ENCODE results near the gene DDIT3. TPM values are rescaled to one million over a fixed set of nuclear protein-coding genes. Genes with fewer than 3 reads are reported as not detected.
A peak's percentile ranks its signal among the peaks of the same experiment; 100 is the strongest.
"Not testable (repeated sequence)": the region's sequence is repeated elsewhere in the genome, so short reads cannot be mapped to it uniquely, and the experiment has no call there.

Gene DDIT3
- total RNA-seq, 1 experiment from 2014 or later: 61.9 TPM

DNA sequence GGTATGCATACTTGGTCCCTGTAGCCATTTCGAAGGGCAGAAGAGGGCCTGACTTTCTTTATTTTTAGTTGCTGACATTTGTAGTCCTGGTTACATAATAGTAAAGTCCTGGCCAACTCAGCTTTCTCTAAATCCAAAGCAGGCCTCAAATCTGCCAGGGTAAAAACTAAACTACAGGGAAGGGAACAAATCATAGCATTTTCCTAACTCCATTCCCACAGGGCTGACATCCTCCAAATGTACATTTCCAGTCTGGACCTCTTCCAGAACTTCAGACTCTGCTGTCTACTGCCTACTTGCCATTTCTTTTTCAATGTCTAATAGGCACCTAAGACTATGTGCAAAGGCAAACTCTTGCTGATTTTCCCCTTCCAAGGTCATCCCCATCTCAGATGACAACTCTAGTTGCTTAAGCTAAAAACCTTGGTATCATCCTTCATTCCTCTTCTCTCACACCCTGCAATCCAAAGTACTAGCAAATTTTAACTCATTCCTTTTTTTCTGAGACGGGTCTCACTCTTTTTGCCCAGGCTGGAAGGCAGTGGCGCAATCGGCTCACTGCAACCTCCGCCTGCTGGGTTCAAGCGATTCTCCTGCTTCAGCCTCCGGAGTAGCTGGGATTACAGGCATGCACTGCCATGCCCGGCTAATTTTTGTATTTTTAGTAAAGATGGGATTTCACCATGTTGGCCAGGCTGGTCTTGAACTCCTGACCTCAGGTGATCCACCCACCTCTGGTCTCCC is 2.0 kb downstream of the DDIT3 start:
- POLR2A ChIA-PET (ENCODE audit: low non-redundant PET): interaction anchor here (0.6 to 1.0 kb wide), 3 partner anchors 14 to 228 kb away, joined by 4 to 15 read pairs (median 6); partner anchors contain the start of gene TSPAN31
- H3K27ac ChIP-seq (ENCODE audit: low read depth, low read length, poor library complexity, severe bottlenecking): peak overlapping the region; percentile 97
- BruUV-seq (replicated peaks): no TSS peak
- intact Hi-C loops (cut with micrococcal nuclease; ENCODE audit: unreplicated experiment): no loop called here
- H3K27me3 ChIP-seq (replicated peaks; ENCODE audit: insufficient read depth, low read depth, low read length, poor library complexity): no peaks in the 10 kb centered on the region
- H3K4me3 ChIP-seq (ENCODE audit: low read depth, low read length, poor library complexity, severe bottlenecking): peak overlapping the region; percentile 89
- CTCF ChIA-PET: no interaction called here
- no peak for DNase-seq (ENCODE audit: low spot score)
- H3K9me3 ChIP-seq (ENCODE audit: low read depth, low read length, poor library complexity, severe bottlenecking): no peaks in the 10 kb centered on the region
- peaks cover 68% of the 10 kb centered on the region for H3K36me3 ChIP-seq (ENCODE audit: insufficient read depth, low read length, poor library complexity, severe bottlenecking)
- TF ChIP-seq, protein P1, sequence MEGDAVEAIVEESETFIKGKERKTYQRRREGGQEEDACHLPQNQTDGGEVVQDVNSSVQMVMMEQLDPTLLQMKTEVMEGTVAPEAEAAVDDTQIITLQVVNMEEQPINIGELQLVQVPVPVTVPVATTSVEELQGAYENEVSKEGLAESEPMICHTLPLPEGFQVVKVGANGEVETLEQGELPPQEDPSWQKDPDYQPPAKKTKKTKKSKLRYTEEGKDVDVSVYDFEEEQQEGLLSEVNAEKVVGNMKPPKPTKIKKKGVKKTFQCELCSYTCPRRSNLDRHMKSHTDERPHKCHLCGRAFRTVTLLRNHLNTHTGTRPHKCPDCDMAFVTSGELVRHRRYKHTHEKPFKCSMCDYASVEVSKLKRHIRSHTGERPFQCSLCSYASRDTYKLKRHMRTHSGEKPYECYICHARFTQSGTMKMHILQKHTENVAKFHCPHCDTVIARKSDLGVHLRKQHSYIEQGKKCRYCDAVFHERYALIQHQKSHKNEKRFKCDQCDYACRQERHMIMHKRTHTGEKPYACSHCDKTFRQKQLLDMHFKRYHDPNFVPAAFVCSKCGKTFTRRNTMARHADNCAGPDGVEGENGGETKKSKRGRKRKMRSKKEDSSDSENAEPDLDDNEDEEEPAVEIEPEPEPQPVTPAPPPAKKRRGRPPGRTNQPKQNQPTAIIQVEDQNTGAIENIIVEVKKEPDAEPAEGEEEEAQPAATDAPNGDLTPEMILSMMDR (conservative IDR thresholded peaks at IDR 0.05; ENCODE audit: low read depth, low read length): no peak
- TF ChIP-seq EZH2 (IDR thresholded peaks at IDR 0.05; ENCODE audit: borderline replicate concordance, low read depth, low read length, poor library complexity, severe bottlenecking): no peak
- H3K4me1 ChIP-seq (ENCODE audit: insufficient read depth, low read length, poor library complexity, severe bottlenecking): peaks cover 35% of the 10 kb centered on the region

DNA sequence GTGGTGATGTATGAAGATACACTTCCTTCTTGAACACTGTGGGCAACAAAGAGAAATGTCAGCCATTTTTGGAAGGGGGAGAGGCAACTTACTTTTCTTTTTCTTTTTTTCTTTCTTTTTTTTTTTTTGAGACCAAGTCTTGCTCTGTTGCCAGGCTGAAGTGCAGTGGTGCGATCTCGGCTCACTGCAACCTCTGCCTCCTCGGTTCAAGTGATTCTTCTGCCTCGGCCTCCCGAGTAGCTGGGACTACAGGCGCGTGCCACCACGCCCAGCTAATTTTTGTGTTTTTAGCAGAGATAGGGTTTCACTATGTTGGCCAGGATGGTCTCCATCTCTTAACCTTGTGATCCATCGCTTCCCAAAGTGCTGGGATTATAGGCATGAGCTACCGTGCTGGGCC is 2.6 kb downstream of the DDIT3 start:
- intact Hi-C loops (cut with micrococcal nuclease; ENCODE audit: unreplicated experiment); H3K4me3 ChIP-seq (ENCODE audit: low read depth, low read length, poor library complexity, severe bottlenecking); DNase-seq (ENCODE audit: low spot score); H3K27me3 ChIP-seq (replicated peaks; ENCODE audit: insufficient read depth, low read depth, low read length, poor library complexity); H3K9me3 ChIP-seq (ENCODE audit: low read depth, low read length, poor library complexity, severe bottlenecking); CTCF ChIA-PET; BruUV-seq (replicated peaks): not testable (repeated sequence)
- POLR2A ChIA-PET (ENCODE audit: low non-redundant PET): interaction anchor here (0.6 to 1.0 kb wide), 3 partner anchors 13 to 228 kb away, joined by 4 to 15 read pairs (median 6); partner anchors contain the start of gene TSPAN31
- peak overlapping the region; percentile 97 for H3K27ac ChIP-seq (ENCODE audit: low read depth, low read length, poor library complexity, severe bottlenecking)
- H3K4me1 ChIP-seq (ENCODE audit: insufficient read depth, low read length, poor library complexity, severe bottlenecking): peaks cover 34% of the 10 kb centered on the region
- H3K36me3 ChIP-seq (ENCODE audit: insufficient read depth, low read length, poor library complexity, severe bottlenecking): peaks cover 74% of the 10 kb centered on the region

DNA sequence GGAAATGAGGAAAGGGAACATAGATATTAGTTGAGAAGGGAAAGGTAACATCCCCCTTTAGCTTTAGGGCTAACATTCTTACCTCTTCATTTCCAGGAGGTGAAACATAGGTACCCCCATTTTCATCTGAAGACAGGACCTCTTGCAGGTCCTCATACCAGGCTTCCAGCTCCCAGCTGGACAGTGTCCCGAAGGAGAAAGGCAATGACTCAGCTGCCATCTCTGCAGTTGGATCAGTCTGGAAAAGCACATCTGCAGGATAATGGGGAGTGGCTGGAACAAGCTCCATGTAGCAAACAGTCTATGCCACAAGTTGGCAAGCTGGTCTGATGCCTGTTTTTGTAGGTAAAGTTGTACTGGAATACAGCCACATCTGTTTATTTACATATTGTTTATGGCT is 3.1 kb downstream of the DDIT3 start:
- no peak overlapping the region for H3K4me3 ChIP-seq (ENCODE audit: low read depth, low read length, poor library complexity, severe bottlenecking)
- POLR2A ChIA-PET (ENCODE audit: low non-redundant PET): interaction anchor here (1.0 kb wide), 1 partner anchor 228 kb away, joined by 6 read pairs; the partner anchor contains the start of gene TSPAN31
- no peak for DNase-seq (ENCODE audit: low spot score)

More for the DNA sequence above, 3.1 kb downstream of the DDIT3 start:
- no peaks in the 10 kb centered on the region for H3K9me3 ChIP-seq (ENCODE audit: low read depth, low read length, poor library complexity, severe bottlenecking)
- H3K36me3 ChIP-seq (ENCODE audit: insufficient read depth, low read length, poor library complexity, severe bottlenecking): peaks cover 79% of the 10 kb centered on the region
- no TSS peak for BruUV-seq (replicated peaks)
- no peaks in the 10 kb centered on the region for H3K27me3 ChIP-seq (replicated peaks; ENCODE audit: insufficient read depth, low read depth, low read length, poor library complexity)
- intact Hi-C loops (cut with micrococcal nuclease; ENCODE audit: unreplicated experiment): no loop called here
- CTCF ChIA-PET: no interaction called here
- peaks cover 32% of the 10 kb centered on the region for H3K4me1 ChIP-seq (ENCODE audit: insufficient read depth, low read length, poor library complexity, severe bottlenecking)
- H3K27ac ChIP-seq (ENCODE audit: low read depth, low read length, poor library complexity, severe bottlenecking): peak overlapping the region; percentile 43
- TF ChIP-seq EZH2 (IDR thresholded peaks at IDR 0.05; ENCODE audit: borderline replicate concordance, low read depth, low read length, poor library complexity, severe bottlenecking): no peak
- TF ChIP-seq, protein P1 (conservative IDR thresholded peaks at IDR 0.05; ENCODE audit: low read depth, low read length): no peak
